Measurements from ENCODE around the gene CELF2.

DNA sequence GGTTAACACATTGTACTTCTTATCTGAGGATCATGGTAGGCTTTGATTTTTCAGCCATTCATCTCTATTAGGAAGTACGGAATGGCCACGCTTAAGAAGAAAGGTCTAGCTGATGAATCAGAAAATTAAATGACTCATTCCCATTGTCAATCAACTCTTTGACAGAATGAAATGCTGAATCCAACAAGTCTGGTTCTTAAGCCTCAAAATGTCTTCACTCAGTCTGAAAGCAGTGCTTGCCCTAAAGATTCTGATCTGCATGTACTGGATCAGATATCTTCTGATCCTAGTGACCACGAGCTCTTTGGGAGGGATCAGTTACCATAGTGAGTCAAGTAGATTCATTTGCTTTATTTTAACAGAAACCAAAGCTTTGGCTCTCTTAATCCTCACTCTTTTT is 5.7 kb upstream of the CELF2 start:
- TF ChIP-seq, protein P1, sequence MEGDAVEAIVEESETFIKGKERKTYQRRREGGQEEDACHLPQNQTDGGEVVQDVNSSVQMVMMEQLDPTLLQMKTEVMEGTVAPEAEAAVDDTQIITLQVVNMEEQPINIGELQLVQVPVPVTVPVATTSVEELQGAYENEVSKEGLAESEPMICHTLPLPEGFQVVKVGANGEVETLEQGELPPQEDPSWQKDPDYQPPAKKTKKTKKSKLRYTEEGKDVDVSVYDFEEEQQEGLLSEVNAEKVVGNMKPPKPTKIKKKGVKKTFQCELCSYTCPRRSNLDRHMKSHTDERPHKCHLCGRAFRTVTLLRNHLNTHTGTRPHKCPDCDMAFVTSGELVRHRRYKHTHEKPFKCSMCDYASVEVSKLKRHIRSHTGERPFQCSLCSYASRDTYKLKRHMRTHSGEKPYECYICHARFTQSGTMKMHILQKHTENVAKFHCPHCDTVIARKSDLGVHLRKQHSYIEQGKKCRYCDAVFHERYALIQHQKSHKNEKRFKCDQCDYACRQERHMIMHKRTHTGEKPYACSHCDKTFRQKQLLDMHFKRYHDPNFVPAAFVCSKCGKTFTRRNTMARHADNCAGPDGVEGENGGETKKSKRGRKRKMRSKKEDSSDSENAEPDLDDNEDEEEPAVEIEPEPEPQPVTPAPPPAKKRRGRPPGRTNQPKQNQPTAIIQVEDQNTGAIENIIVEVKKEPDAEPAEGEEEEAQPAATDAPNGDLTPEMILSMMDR (IDR thresholded peaks at IDR 0.05 in 8 of 11, conservative IDR thresholded peaks at IDR 0.05 in 3 of 11): no peak
- TF ChIP-seq POLR2AphosphoS5 (IDR thresholded peaks at IDR 0.05): no peak

All from spleen (tissue), 7 donors.